H9 (cell line): ENCODE data around the gene CLMN. TPM values are rescaled to one million over a fixed set of nuclear protein-coding genes. Genes with fewer than 3 reads are reported as not detected.

Experiments
- DNase-seq: peaks from one replicate; pipeline ENCODE4 v3.0.0-alpha.2; 2017
- H2AFZ ChIP-seq: one replicate; pipeline ENCODE4 v1.6.1; 2013; ENCODE audit warnings: mild to moderate bottlenecking, low read length, control low read depth, moderate library complexity
- H2AK5ac ChIP-seq: 2 replicates; pipeline ENCODE4 v1.6.1; 2013; ENCODE audit warnings: low read length, control low read depth, mixed read lengths; ENCODE audit not compliant: insufficient read length
- H2BK120ac ChIP-seq: one replicate; pipeline ENCODE4 v1.6.1; 2013; ENCODE audit warnings: low read depth, mild to moderate bottlenecking, low read length, control low read depth, inconsistent platforms; ENCODE audit not compliant: poor library complexity, severe bottlenecking
- H2BK12ac ChIP-seq: 2 replicates; pipeline ENCODE4 v1.6.1; 2013; ENCODE audit warnings: low read length, control low read depth, mixed read lengths, low read depth; ENCODE audit not compliant: insufficient read length
- H2BK15ac ChIP-seq: 2 replicates; pipeline ENCODE4 v1.6.1; 2013; ENCODE audit warnings: low read depth, low read length, control low read depth
- H2BK20ac ChIP-seq: one replicate; pipeline ENCODE4 v1.6.1; 2013; ENCODE audit warnings: low read depth, mild to moderate bottlenecking, low read length, control low read depth, inconsistent platforms; ENCODE audit not compliant: poor library complexity, severe bottlenecking
- H2BK5ac ChIP-seq: 2 replicates; pipeline ENCODE4 v1.6.1; 2013; ENCODE audit warnings: low read length, control low read depth, mixed read lengths; ENCODE audit not compliant: insufficient read length
- H3K14ac ChIP-seq: 2 replicates; pipeline ENCODE4 v1.6.1; 2013; ENCODE audit warnings: low read length, control low read depth; ENCODE audit not compliant: insufficient read depth
- H3K18ac ChIP-seq: 2 replicates; pipeline ENCODE4 v1.6.1; 2013; ENCODE audit warnings: low read depth, mild to moderate bottlenecking, mixed read lengths, low read length, control low read depth; ENCODE audit not compliant: insufficient read length
- H3K23ac ChIP-seq: 2 replicates; pipeline ENCODE4 v1.6.1; 2013; ENCODE audit warnings: low read length, control low read depth, mixed read lengths, low read depth; ENCODE audit not compliant: insufficient read length
- H3K23me2 ChIP-seq: 2 replicates; pipeline ENCODE4 v1.6.1; 2013; ENCODE audit warnings: low read depth, mild to moderate bottlenecking, mixed read lengths, low read length, control low read depth; ENCODE audit not compliant: insufficient read length, poor library complexity, severe bottlenecking
- H3K27ac ChIP-seq: 2 replicates; pipeline ENCODE4 v1.5.1; 2013; ENCODE audit warnings: low read length, control low read depth, mixed read lengths, low read depth; ENCODE audit not compliant: insufficient read length
- H3K27me3 ChIP-seq: 2 replicates; pipeline ENCODE4 v1.6.1; 2013; ENCODE audit warnings: low read length, control low read depth, inconsistent platforms; ENCODE audit not compliant: insufficient read depth
- H3K4ac ChIP-seq: 2 replicates; pipeline ENCODE4 v1.6.1; 2013; ENCODE audit warnings: low read depth, mild to moderate bottlenecking, control low read depth, inconsistent platforms, low read length, moderate library complexity
- H3K4me1 ChIP-seq: 2 replicates; pipeline ENCODE4 v1.6.1; 2013; ENCODE audit warnings: low read length, control low read depth, inconsistent platforms; ENCODE audit not compliant: insufficient read depth
- H3K4me2 ChIP-seq: 2 replicates; pipeline ENCODE4 v1.6.1; 2013; ENCODE audit warnings: low read length, control low read depth, mixed read lengths; ENCODE audit not compliant: insufficient read length, insufficient read depth
- H3K56ac ChIP-seq: 2 replicates; pipeline ENCODE4 v1.6.1; 2013; ENCODE audit warnings: low read depth, mild to moderate bottlenecking, mixed read lengths, low read length, control low read depth; ENCODE audit not compliant: insufficient read length
- H3K79me1 ChIP-seq: 2 replicates; pipeline ENCODE4 v1.6.1; 2013; ENCODE audit warnings: low read depth, mild to moderate bottlenecking, moderate library complexity, low read length, control low read depth, inconsistent platforms; ENCODE audit not compliant: insufficient read depth, poor library complexity, severe bottlenecking
- H3K79me2 ChIP-seq: 2 replicates; pipeline ENCODE4 v1.6.1; 2013; ENCODE audit warnings: low read length, control low read depth, inconsistent platforms; ENCODE audit not compliant: insufficient read depth
- H3K9ac ChIP-seq: 2 replicates; pipeline ENCODE4 v1.6.1; 2013; ENCODE audit warnings: low read length, control low read depth, mixed read lengths; ENCODE audit not compliant: insufficient read length; ENCODE audit errors: extremely low read depth
- H3K9me3 ChIP-seq: one replicate; pipeline ENCODE4 v1.6.1; 2013; ENCODE audit warnings: low read depth, low read length, inconsistent platforms; ENCODE audit not compliant: control insufficient read depth
- H3T11ph ChIP-seq: one replicate; pipeline ENCODE4 v1.6.1; 2013; ENCODE audit warnings: mild to moderate bottlenecking, low read length, control low read depth, inconsistent platforms
- H4K20me1 ChIP-seq: one replicate; pipeline ENCODE4 v1.6.1; 2013; ENCODE audit not compliant: control insufficient read depth, insufficient read length, insufficient read depth
- H4K5ac ChIP-seq: 2 replicates; pipeline ENCODE4 v1.6.1; 2013; ENCODE audit warnings: low read depth, mild to moderate bottlenecking, mixed read lengths, low read length, control low read depth; ENCODE audit not compliant: insufficient read length
- H4K8ac ChIP-seq: replicated peaks from 2 replicates; pipeline ENCODE4 v1.6.1; 2013; ENCODE audit warnings: low read length, control low read depth, mixed read lengths, low read depth; ENCODE audit not compliant: insufficient read length
- H4K91ac ChIP-seq: 2 replicates; pipeline ENCODE4 v1.6.1; 2013; ENCODE audit warnings: low read depth, mild to moderate bottlenecking, moderate library complexity, mixed read lengths, low read length, control low read depth; ENCODE audit not compliant: insufficient read length
- H3K27ac Mint-ChIP-seq, 3 experiments: 2 replicates in 2 of 3; 3 replicates in 1 of 3; pipeline ENCODE4 v1.8.0; 2020 to 2021; ENCODE audit warnings: mixed read lengths in 3 of 3, mild to moderate bottlenecking in 1 of 3, moderate library complexity in 1 of 3
- H3K27me3 Mint-ChIP-seq: 2 replicates; pipeline ENCODE4 v1.8.0; 2021; ENCODE audit warnings: low read depth, mild to moderate bottlenecking, moderate library complexity, mixed read lengths
- H3K36me3 Mint-ChIP-seq, 3 experiments: 2 replicates in 2 of 3; 3 replicates in 1 of 3; pipeline ENCODE4 v1.8.0; 2020 to 2021; ENCODE audit warnings: low read depth in 3 of 3, mixed read lengths in 3 of 3; ENCODE audit not compliant: insufficient read depth in 1 of 3
- H3K4me1 Mint-ChIP-seq, 2 experiments: 2 replicates each; pipeline ENCODE4 v1.8.0; 2020; ENCODE audit warnings: mixed read lengths in 2 of 2
- H3K4me3 Mint-ChIP-seq, 2 experiments: 2 replicates in 1 of 2; 3 replicates in 1 of 2; pipeline ENCODE4 v1.8.0; 2020 to 2021; ENCODE audit warnings: mild to moderate bottlenecking in 2 of 2, mixed read lengths in 2 of 2, moderate library complexity in 1 of 2
- H3K9me3 Mint-ChIP-seq, 2 experiments: 2 replicates in 1 of 2; 3 replicates in 1 of 2; pipeline ENCODE4 v1.8.0; 2020; ENCODE audit warnings: mild to moderate bottlenecking in 2 of 2, mixed read lengths in 2 of 2, moderate library complexity in 1 of 2
- CTCF ChIP-seq: fragments of 200-600 bp; sonication (generic); conservative IDR thresholded peaks from 3 replicates; pipeline ENCODE4 v1.8.0; 2021; ENCODE audit warnings: antibody characterized with exemption, mild to moderate bottlenecking
- whole genome bisulfite sequencing: extraction: QIAGEN DNeasy Blood & Tissue Kit; methylation state at CpG from one replicate; pipeline ENCODE4 v1.1.7; 2013; ENCODE audit warnings: missing lambda C conversion rate, low lambda C conversion rate, mixed read lengths; ENCODE audit not compliant: insufficient read length; ENCODE audit errors: extremely low coverage; 5-methylcytosine and 5-hydroxymethylcytosine counted together
- total RNA-seq: library from RNA; stranded (reverse); gene quantifications from 2 replicates; pipeline ENCODE4 v1.2.1, GENCODE V29; 2021

Gene CLMN
- total RNA-seq, 1 experiment from 2014 or later = 7.6 TPM

DNA sequence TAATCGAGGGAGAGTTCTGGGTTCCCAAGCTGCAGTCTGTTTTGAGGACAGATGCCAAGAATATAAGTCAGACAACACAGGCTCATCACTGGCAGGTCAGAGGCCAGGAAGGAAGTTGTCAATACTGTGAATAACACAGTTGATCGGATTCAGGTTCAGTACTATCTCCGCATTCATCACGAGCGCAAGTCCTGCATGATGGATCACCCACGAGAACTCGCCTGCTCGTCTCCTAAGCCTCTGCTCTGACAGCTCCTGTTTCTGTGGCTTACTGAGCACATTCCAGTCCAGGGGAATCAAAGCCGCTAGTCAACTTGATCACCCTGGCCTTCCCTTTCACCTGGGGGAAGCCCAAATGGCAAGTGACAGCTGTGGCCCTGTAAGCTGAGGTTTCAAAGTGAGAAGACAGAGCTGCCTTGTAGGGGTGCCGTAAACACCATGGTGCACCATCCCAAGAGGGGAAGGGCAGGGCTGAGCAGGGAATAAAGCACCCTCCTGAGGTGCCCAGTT, 102.3 kb downstream of the CLMN start:
- H3K4me1 ChIP-seq = peaks cover 12% of the 10 kb centered on the region
- H2AK5ac ChIP-seq = no peak overlapping the region
- H2AFZ ChIP-seq = no peak overlapping the region
- H3K4me2 ChIP-seq = no peak overlapping the region
- Mint-ChIP-seq H3K4me1 (peaks cover 49 to 53% of the 10 kb centered on the region in 2 experiments), H3K9me3 (no peaks in the 10 kb centered on the region), H3K36me3 (no peaks in the 10 kb centered on the region; a peak in 1 of 7 replicates), H3K27ac (no peak overlapping the region), H3K4me3 (no peak overlapping the region), H3K27me3 (peaks cover 66% of the 10 kb centered on the region)
- H2BK15ac ChIP-seq = no peak overlapping the region
- H3K18ac ChIP-seq = no peak overlapping the region
- H3K79me2 ChIP-seq = no peaks in the 10 kb centered on the region
- H3K23me2 ChIP-seq = no peaks in the 10 kb centered on the region
- H3K56ac ChIP-seq = no peak overlapping the region
- H4K91ac ChIP-seq = no peak overlapping the region
- TF ChIP-seq CTCF = no peak
- H3K9me3 ChIP-seq = no peaks in the 10 kb centered on the region
- no peaks in the 10 kb centered on the region for H3K27me3 ChIP-seq
- no CpG with 5 or more reads among the region's 10 CpGs for WGBS
- no peak overlapping the region for H3K27ac ChIP-seq
- no peak overlapping the region for H3T11ph ChIP-seq
- no peak overlapping the region for H3K23ac ChIP-seq
- no peak overlapping the region for H3K14ac ChIP-seq
- H2BK120ac ChIP-seq = no peak overlapping the region
- no peak overlapping the region for H4K5ac ChIP-seq
- no peak for DNase-seq
- H3K9ac ChIP-seq = no peak overlapping the region
- H2BK20ac ChIP-seq = no peak overlapping the region
- H3K79me1 ChIP-seq = no peaks in the 10 kb centered on the region
- H2BK12ac ChIP-seq = no peak overlapping the region
- no peaks in the 10 kb centered on the region for H4K20me1 ChIP-seq
- no peak overlapping the region for H3K4ac ChIP-seq
- H2BK5ac ChIP-seq = no peak overlapping the region
- no peak overlapping the region for H4K8ac ChIP-seq
